22Rv1 (cell line): Measurements from ENCODE around the gene MAP1LC3B.

Experiments used
- CTCF ChIP-seq: fragments of 450-650 bp; IDR thresholded peaks from 2 replicates; pipeline ENCODE4 v1.5.1; 2017; ENCODE audit warnings: mild to moderate bottlenecking
- ZFX ChIP-seq: fragments of 450-650 bp; IDR thresholded peaks from 2 replicates; pipeline ENCODE4 v1.6.1; 2017; ENCODE audit warnings: antibody characterized with exemption, borderline replicate concordance

- TF ChIP-seq CTCF (no peak), ZFX (no peak)
Observed at GRCh38 chr16:87372305-87372704, 19.8 kb upstream of the MAP1LC3B start.
